OCI-LY7 (cell line): ENCODE data around the gene SRGAP3.

Experiments
- CTCF ChIP-seq: fragments of 200-600 bp; sonication (generic); conservative IDR thresholded peaks from 2 replicates; pipeline ENCODE4 v1.5.1; 2014; ENCODE audit warnings: mild to moderate bottlenecking, antibody characterized with exemption, low read length, moderate library complexity, mixed read lengths
- EZH2phosphoT487 ChIP-seq: fragments of 200-600 bp; sonication (generic); IDR thresholded peaks from 2 replicates; pipeline ENCODE4 v1.6.1; 2018; ENCODE audit warnings: low read depth, borderline replicate concordance, mild to moderate bottlenecking, mixed run types, antibody characterized with exemption, low read length, moderate library complexity, mixed read lengths

- TF ChIP-seq CTCF: no peak
- TF ChIP-seq EZH2phosphoT487: no peak
Observed at GRCh38 chr3:9251055-9251786, 1.8 kb upstream of the SRGAP3 start.
